HG02798 (cell line): ENCODE results near the gene SBSN.

ENCODE experiments used
- ATAC-seq: cut with Tn5 transposase; IDR thresholded peaks from one replicate; pipeline ENCODE4 v1.9.1; 2021; ENCODE audit warnings: mild to moderate bottlenecking; ENCODE audit not compliant: unreplicated experiment, poor library complexity

SBSN gene

DNA sequence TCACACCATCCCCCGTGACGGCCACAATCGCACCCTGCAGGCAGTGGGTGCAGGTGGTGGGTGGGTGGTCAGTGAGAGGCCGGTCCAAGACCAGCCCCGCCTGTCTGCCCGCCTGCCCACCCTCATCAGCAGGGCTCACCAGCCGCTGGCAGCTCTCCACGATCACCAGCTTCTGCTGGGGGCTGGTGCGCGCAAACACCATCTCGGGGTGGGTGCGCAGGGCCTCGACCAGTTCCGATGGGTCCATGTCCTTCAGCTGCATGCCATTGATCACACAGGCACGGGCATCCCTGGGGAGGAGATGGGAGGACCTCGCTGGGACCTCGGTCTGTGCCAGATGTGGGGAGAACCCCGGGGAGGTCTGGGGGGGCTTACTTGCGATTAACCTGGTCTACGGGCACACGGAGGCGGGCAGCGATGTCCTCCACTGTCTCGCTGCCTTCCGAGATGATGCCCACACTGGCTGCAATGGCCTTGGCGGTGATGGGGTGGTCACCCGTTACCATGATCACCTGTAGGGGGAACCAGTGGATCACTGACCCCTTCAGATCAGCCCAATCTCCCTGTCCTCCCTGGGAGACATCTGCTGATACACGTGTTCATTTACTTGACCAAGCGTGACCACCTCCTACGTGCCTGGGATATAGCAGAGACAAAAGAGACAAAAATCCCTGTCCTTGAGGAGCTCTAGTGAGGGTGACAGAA is 27.3 kb upstream of the SBSN start:
- ATAC-seq: no peak

- no peak for ATAC-seq
These were observed 26.0 kb upstream of the SBSN start for GRCh38 chr19:35554076-35554475.

DNA sequence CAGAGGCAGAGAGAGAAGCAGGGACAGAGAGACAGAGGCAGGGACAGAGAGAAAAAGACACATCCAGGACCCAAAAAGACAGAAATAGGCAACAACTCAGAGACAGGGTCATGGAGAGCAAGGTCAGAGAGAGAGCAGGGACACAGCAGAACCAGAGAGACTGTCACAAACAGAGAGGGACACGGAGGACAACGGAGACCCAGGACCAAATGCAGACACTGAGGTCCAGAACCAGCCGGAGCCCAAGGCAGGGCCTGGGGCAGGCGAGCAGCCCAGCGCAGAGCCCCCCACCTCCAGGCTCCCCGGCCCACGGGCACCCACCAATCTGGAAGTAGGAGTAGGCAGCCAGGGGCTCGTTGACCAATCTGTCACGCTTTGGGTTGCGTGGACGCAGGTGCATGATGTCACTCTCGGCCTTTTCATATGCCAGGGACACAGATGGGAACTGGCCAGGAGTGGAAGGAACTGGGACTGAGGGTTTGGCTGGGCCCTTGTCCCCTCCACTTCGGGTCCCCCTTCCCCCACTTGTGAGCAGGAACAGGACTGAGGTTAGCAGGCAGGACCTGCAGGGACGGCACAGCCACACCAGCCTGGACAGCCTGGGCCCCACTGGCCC is 25.4 kb upstream of the SBSN start:
- ATAC-seq: no peak

- ATAC-seq: no peak
These were observed 24.6 kb upstream of the SBSN start for GRCh38 chr19:35552534-35553384.

GRCh38 chr19:35551091-35551810 is 23.1 kb upstream of the SBSN start:
- ATAC-seq: no peak

- ATAC-seq: no peak
These were observed 21.9 kb upstream of the SBSN start for GRCh38 chr19:35549879-35550523.

- ATAC-seq: no peak
These were observed 21.2 kb upstream of the SBSN start for GRCh38 chr19:35549174-35549788.

DNA sequence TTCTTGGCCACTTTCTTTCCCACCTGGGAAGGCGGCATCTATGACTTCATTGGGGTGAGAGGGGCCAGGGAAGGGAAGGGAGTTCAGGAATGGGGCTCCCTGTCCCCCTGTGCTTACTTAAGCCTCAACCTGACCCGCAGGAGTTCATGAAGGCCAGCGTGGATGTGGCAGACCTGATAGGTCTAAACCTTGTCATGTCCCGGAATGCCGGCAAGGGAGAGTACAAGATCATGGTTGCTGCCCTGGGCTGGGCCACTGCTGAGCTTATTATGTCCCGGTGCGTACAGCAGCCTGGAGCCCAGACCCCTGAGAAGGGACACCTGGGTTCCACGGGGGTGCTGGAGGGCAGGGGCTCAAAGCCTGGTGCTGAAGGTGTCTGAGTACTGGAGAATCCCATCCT is 18.4 kb upstream of the SBSN start:
- no peak for ATAC-seq

DNA sequence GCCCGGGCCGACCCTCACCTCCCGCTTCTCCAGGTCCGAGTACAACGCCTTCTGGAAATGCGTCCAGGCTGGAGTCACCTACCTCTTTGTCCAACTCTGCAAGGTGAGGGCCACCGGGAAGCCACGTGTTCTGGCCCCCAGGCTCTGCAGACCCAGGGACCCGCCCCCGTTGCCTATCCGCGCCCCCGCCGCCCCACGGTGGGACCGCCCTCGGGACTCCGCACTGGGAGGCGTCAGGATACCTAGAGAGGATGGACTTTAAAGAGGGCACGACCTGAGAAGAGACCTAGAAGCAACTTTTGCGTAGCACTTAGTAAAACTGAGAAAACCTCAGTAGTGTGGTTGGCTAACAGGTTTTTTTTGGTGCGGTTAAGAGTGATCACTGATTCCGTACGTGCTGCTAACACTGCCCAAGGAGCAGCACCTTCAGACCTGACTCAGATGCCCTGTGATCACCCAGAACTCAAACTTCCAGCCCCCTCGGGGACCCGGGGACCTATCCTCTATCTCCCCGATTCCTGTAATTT is 17.8 kb upstream of the SBSN start:
- peak; percentile 46 for ATAC-seq

GRCh38 chr19:35545001-35545854 is 17.1 kb upstream of the SBSN start, which contains the start of gene TMEM147:
TMEM147 (plus strand) TSS chr19:35545626; CDS start chr19:35545740, 114 bp downstream.
- peak; percentile 84 for ATAC-seq

DNA sequence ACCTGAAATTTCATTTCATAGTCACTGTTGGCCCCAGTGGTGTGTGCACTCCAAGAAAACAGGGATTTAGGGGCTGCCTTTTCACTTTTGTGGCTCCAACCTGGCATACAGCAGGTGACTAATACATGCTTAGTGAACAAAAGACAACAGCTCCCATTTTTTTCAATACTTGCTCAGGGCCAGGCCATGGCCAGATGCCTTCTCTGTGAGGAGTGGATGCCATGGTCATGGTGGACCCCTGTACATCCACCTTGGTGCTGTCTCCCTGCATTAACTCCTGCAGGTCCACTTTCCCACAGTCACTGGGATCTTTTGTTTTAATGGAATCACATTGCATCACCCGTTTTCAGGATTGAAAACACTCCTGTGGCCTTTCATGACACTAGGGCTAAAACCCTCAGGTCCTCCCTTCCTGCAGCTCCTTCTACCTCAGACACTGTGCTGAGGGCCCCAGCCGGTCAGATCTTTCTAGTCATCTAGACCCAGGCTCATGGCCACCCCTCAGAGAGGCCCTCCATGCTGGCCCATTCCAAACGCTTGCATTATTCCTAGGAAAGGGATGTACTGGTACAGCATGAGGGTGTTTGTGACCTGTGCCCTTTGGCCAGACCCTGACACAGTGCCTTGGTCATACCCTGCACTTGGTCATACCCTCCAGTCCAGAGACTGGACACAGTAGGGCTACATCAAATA is 16.1 kb upstream of the SBSN start:
- no peak for ATAC-seq

GRCh38 chr19:35543280-35544109 is 15.4 kb upstream of the SBSN start:
- no peak for ATAC-seq

GRCh38 chr19:35542209-35542608 is 14.1 kb upstream of the SBSN start:
- ATAC-seq: no peak

GRCh38 chr19:35540356-35540927 is 12.3 kb upstream of the SBSN start:
- ATAC-seq: no peak

DNA sequence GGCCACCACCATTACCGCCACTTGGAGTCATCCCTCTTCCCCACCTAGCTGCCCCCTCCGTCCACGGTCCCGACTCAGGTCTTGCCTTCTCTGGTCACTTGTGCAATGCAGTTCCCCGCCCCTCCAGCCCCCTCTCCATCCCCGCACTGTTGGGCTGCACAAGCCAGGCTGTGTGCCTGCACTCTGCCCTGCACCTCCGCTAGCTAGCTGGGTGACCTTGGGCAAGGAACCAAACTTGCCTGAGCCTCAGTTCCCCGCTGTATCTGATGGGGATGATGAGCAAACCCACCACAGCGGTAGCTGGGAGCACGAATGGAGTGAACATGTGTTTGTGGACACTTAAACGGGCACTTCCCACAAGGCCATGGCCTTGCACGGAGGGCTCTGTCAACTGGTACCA is 11.7 kb upstream of the SBSN start:
- no peak for ATAC-seq

DNA sequence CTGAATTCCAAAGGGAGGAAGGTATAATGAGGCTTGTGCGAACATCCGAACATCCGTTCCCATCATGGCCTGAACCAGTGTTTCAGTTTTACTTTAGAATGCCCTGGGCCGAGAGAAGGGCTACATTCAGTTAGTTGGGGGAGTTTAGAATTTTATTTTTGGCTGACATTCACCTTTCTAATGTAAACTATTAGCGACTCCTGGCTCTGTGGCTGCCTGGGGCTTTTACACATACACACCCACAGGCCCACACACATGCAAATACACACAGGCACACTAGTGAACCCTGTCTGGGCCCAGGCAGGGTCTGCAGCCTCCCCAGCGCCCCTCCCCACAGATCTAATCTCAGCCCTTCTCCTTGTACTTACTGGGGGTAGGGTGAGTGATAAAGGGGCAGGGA is 11.2 kb upstream of the SBSN start:
- no peak for ATAC-seq
